Measurements from ENCODE around the gene PQBP1. TPM values are rescaled to one million over a fixed set of nuclear protein-coding genes. Genes with fewer than 3 reads are reported as not detected.

PQBP1 gene
- polyA plus RNA-seq, 2 of the 4 experiments (the other 2 are of a cell fraction) = 125 to 158 TPM

DNA sequence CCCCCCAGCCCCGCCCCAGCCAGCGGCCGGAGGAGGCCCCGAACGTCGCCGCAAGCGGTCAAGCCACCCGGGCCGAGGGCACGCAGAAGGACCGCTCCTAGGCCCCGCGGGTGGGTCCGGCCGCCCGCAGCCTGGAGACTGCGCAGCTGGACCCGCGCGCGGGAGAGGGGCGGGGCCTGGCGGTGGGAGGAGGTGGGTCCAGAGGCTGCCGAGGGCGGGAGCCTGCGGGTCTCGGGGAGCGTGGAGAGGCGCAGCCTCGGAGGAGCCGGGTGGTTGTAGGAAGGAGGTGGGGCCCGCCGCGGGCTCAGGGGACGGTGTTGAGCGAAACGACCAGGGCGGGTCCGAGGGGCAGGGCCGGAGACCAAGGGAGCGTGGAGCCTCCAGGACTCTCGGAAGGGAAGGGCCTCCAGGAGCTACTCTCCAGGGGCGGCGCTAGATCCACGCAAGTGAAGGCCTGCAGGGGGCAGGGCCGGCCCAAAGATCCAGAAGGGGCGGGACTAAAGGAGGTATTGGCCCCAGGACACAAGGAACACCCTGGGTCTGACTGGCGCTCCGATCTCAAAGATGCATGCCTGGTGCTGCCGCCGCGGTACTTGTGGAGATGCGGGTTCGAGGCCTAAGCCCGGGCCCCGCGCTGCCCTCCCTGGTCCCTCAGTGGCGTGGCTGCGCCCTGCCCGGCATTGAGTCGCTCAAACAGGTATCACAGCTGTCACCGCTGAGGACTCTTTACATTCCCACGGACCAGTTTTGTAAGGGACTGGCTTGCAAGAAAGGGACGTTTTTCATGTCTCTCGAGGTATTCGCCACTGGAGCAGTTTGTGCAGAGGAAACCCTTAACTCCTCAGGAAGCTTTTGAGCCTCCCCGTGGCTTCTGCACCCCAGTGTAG lies 6.1 kb upstream of the PQBP1 start (continued):
- TF ChIP-seq, protein P1, sequence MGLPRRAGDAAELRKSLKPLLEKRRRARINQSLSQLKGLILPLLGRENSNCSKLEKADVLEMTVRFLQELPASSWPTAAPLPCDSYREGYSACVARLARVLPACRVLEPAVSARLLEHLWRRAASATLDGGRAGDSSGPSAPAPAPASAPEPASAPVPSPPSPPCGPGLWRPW (IDR thresholded peaks at IDR 0.05) = no peak
- TF ChIP-seq RCOR1 (IDR thresholded peaks at IDR 0.05; ENCODE audit: low read depth, low read length) (no peak), HDAC2 (IDR thresholded peaks at IDR 0.05) (no peak), POLR2A (IDR thresholded peaks at IDR 0.05; ENCODE audit: low read length) (peak; percentile 45), FOSL2 (IDR thresholded peaks at IDR 0.05) (no peak), FOSL2 (CRISPR knock-in tag; IDR thresholded peaks at IDR 0.05) (no peak), SMC3 (IDR thresholded peaks at IDR 0.05) (peak; percentile 28; the same call in 2 of the 3 replicates)
- TF ChIP-seq, protein P2, sequence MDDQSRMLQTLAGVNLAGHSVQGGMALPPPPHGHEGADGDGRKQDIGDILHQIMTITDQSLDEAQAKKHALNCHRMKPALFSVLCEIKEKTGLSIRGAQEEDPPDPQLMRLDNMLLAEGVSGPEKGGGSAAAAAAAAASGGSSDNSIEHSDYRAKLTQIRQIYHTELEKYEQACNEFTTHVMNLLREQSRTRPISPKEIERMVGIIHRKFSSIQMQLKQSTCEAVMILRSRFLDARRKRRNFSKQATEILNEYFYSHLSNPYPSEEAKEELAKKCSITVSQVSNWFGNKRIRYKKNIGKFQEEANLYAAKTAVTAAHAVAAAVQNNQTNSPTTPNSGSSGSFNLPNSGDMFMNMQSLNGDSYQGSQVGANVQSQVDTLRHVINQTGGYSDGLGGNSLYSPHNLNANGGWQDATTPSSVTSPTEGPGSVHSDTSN (IDR thresholded peaks at IDR 0.05) = no peak

DNA sequence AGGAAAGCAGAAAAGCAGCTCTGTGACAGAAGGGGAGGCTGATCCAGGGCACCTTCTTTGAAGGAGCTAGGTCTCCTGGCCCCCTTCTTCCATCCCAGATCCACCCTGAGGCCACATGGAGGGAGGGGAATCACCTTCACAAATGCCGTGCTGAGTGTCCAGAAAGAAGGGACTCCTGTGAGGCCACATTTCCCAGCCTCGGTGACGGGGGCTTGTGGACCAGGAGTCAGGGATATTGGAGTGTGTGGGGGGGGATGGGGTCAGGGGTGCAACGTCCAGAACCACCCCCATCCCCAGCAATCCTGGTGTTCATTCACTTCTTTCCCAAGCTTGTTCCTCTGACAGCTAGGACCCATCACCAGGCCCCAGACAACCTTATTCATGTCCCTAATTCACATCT lies 4.8 kb upstream of the PQBP1 start:
- no peak for FAIRE-seq
- POLR2A ChIA-PET = no interaction called here
- CTCF ChIA-PET = interaction anchor here (0.7 to 3.2 kb wide), 5 partner anchors 23 to 261 kb away, joined by 3 to 14 read pairs (median 3); partner anchors contain the start of gene HDAC6
- ATAC-seq = no peak
- Histone ChIP-seq H3K9me3 (no peaks in the 10 kb centered on the region), H3K4me1 (peaks cover 13% of the 10 kb centered on the region; the same call in 2 of the 3 replicates), H3K4me2 (no peak overlapping the region), H3K27ac (no peak overlapping the region), H3K4me3 (no peak overlapping the region)
- TF ChIP-seq, protein P2 (IDR thresholded peaks at IDR 0.05) = no peak
- TF ChIP-seq POLR2A (IDR thresholded peaks at IDR 0.05; ENCODE audit: low read length) = no peak
- no peak for TF ChIP-seq SMC3 (IDR thresholded peaks at IDR 0.05)
- TF ChIP-seq HEYL (CRISPR knock-in tag; IDR thresholded peaks at IDR 0.05) = no peak
- TF ChIP-seq BHLHE40 (IDR thresholded peaks at IDR 0.05; ENCODE audit: low read depth, low read length) = no peak
- TF ChIP-seq POLR2AphosphoS2 (conservative IDR thresholded peaks at IDR 0.05; ENCODE audit: low read length) = no peak
- TF ChIP-seq, protein P3, sequence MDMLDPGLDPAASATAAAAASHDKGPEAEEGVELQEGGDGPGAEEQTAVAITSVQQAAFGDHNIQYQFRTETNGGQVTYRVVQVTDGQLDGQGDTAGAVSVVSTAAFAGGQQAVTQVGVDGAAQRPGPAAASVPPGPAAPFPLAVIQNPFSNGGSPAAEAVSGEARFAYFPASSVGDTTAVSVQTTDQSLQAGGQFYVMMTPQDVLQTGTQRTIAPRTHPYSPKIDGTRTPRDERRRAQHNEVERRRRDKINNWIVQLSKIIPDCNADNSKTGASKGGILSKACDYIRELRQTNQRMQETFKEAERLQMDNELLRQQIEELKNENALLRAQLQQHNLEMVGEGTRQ (IDR thresholded peaks at IDR 0.05) = no peak
- TF ChIP-seq, protein P4, sequence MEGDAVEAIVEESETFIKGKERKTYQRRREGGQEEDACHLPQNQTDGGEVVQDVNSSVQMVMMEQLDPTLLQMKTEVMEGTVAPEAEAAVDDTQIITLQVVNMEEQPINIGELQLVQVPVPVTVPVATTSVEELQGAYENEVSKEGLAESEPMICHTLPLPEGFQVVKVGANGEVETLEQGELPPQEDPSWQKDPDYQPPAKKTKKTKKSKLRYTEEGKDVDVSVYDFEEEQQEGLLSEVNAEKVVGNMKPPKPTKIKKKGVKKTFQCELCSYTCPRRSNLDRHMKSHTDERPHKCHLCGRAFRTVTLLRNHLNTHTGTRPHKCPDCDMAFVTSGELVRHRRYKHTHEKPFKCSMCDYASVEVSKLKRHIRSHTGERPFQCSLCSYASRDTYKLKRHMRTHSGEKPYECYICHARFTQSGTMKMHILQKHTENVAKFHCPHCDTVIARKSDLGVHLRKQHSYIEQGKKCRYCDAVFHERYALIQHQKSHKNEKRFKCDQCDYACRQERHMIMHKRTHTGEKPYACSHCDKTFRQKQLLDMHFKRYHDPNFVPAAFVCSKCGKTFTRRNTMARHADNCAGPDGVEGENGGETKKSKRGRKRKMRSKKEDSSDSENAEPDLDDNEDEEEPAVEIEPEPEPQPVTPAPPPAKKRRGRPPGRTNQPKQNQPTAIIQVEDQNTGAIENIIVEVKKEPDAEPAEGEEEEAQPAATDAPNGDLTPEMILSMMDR (IDR thresholded peaks at IDR 0.05) = no peak
- no peak for TF ChIP-seq EHF (CRISPR knock-in tag; IDR thresholded peaks at IDR 0.05)
- 64% methylated on average over 2 of the region's 4 CpGs for WGBS (ENCODE audit: missing lambda C conversion rate)
- DNase-seq (ENCODE audit: low read depth in 1 of 2, low spot score in 1 of 2) = no peak

DNA sequence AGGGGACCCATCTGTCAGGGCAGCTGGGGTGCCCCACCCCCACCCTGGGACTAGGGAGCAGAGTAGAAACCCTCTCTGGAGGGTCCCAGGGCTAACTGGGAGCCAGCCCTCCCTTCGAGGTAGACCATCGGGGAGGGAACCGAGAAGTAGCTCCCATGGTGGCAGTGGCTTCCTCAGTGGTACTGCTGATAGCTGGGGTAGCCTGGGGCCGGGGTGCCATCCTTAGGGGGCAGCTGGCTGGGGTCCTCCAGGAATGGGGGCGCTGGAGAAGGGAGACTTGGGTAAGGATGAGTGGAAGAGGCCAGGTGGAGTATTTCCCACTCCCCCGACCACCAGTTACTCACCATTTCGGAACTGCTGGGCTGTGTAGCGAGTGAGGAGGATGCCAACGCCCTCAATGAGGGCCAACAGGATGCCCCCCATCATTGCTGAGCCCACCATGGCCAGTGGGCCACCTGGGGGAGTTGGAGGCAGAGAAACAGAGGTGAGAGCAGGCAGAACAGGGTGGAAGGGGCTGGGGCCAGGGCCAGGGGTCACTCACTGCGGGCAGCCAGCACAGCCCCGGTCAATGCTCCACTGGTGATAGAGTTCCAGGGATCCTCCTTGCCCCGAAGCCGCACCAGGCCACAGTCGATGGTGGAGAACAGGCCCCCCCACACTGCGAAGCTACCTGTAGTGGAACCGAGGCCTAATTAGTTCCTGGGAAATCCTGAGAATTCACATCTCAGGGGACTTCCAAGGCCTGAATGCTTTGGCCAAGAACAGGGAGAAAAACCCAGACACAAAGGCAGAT lies 4.0 kb upstream of the PQBP1 start:
- DNase-seq (ENCODE audit: low read depth in 1 of 2, low spot score in 1 of 2) (no peak), FAIRE-seq (no peak), ATAC-seq (no peak)
- WGBS (ENCODE audit: missing lambda C conversion rate) = 79% methylated on average over 12 of the region's 16 CpGs
- no peak overlapping the region for H3K4me2 ChIP-seq
- ChIA-PET POLR2A (no interaction called here), CTCF (interaction anchor here (0.8 to 3.2 kb wide), 2 partner anchors 19 to 22 kb away, joined by 3 to 14 read pairs; no protein-coding TSS in a partner anchor)
- H3K9me3 ChIP-seq = no peaks in the 10 kb centered on the region
- H3K4me1 ChIP-seq = peaks cover 14% of the 10 kb centered on the region
- H3K4me3 ChIP-seq = no peak overlapping the region
- TF ChIP-seq SMC3 (IDR thresholded peaks at IDR 0.05) = no peak
- no peak for TF ChIP-seq BHLHE40 (IDR thresholded peaks at IDR 0.05; ENCODE audit: low read depth, low read length)
- TF ChIP-seq, protein P4 (IDR thresholded peaks at IDR 0.05) = no peak
- TF ChIP-seq, protein P5, sequence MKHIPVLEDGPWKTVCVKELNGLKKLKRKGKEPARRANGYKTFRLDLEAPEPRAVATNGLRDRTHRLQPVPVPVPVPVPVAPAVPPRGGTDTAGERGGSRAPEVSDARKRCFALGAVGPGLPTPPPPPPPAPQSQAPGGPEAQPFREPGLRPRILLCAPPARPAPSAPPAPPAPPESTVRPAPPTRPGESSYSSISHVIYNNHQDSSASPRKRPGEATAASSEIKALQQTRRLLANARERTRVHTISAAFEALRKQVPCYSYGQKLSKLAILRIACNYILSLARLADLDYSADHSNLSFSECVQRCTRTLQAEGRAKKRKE (CRISPR knock-in tag; IDR thresholded peaks at IDR 0.05; ENCODE audit: low read depth) = no peak
- no peak for TF ChIP-seq CEBPB (IDR thresholded peaks at IDR 0.05)
- no peak for TF ChIP-seq TP53 (CRISPR knock-in tag; IDR thresholded peaks at IDR 0.05)
- H3K27ac ChIP-seq = no peak overlapping the region
